HepG2 (cell line): Measurements from ENCODE around the gene P2RX6. TPM values are rescaled to one million over a fixed set of nuclear protein-coding genes. Genes with fewer than 3 reads are reported as not detected.

Experiments
- FOXO1 ChIP-seq: sonication (generic); formaldehyde crosslinking; IDR thresholded peaks from 2 replicates; pipeline ENCODE4 v1.4.0; 2020; ENCODE audit warnings: missing genetic modification reagents
- PPARG ChIP-seq: conservative IDR thresholded peaks from 2 replicates; pipeline ENCODE4 v1.6.1; 2016; ENCODE audit warnings: missing biosample characterization, missing genetic modification reagents
- SAP130 ChIP-seq: IDR thresholded peaks from 2 replicates; pipeline ENCODE4 v1.6.1; 2016; ENCODE audit warnings: low read depth
- SNRNP70 ChIP-seq: fragments of 200-400 bp; formaldehyde crosslinking; IDR thresholded peaks from 2 replicates; pipeline ENCODE4 v1.6.1; 2017; ENCODE audit warnings: mild to moderate bottlenecking, low read depth, low read length, moderate library complexity
- ZNF451 ChIP-seq: sonication (generic); formaldehyde crosslinking; IDR thresholded peaks from 2 replicates; pipeline ENCODE4 v1.5.0; 2020; ENCODE audit warnings: mild to moderate bottlenecking, missing genetic modification reagents
- ZNF543 ChIP-seq: sonication (generic); formaldehyde crosslinking; IDR thresholded peaks from 2 replicates; pipeline ENCODE4 v1.4.0; 2020; ENCODE audit warnings: mild to moderate bottlenecking, missing genetic modification reagents
- ZNF619 ChIP-seq: sonication (generic); formaldehyde crosslinking; IDR thresholded peaks from 2 replicates; pipeline ENCODE4 v1.4.0; 2020; ENCODE audit warnings: mild to moderate bottlenecking, missing genetic modification reagents
- polyA plus RNA-seq, 8 experiments: library from polyadenylated mRNA; depleted of rRNA in 3 of 8; stranded (reverse) in 7 of 8; unstranded in 1 of 8; fragments of >200 nt; fragmentation: Illumina TruSeq in 4 of 8; extraction: Trizol in 4 of 8; gene quantifications; 2 replicates each; pipeline versions ENCODE4 v1.2.1 to v1.2.3, GENCODE V29; 2011 to 2016; ENCODE audit warnings: low read depth in 4 of 8, missing spikeins in 1 of 8, mixed read lengths in 1 of 8; ENCODE audit not compliant: insufficient read depth in 1 of 8
- total RNA-seq, 5 experiments: library from RNA; depleted of rRNA; stranded (reverse); fragments of >200 nt; fragmentation: Illumina TruSeq; extraction: Trizol; gene quantifications; 2 replicates each; pipeline ENCODE4 v1.2.3, GENCODE V29; 2016; ENCODE audit warnings: low read depth in 1 of 5
- TF ChIP-seq, protein P1 (sequence below): sonication (generic); formaldehyde crosslinking; IDR thresholded peaks from 2 replicates; pipeline ENCODE4 v1.4.0; 2020; ENCODE audit warnings: missing genetic modification reagents, mild to moderate bottlenecking, borderline replicate concordance
- TF ChIP-seq, protein P2 (sequence below): sonication (generic); formaldehyde crosslinking; IDR thresholded peaks from 2 replicates; pipeline ENCODE4 v1.4.0; 2020; ENCODE audit warnings: missing genetic modification reagents, borderline replicate concordance
- TF ChIP-seq, protein P3 (sequence below): sonication (generic); formaldehyde crosslinking; IDR thresholded peaks from 2 replicates; pipeline ENCODE4 v1.8.0; 2023; ENCODE audit warnings: mild to moderate bottlenecking, missing genetic modification reagents
- TF ChIP-seq, protein P4 (sequence below): sonication (generic); formaldehyde crosslinking; IDR thresholded peaks from 2 replicates; pipeline ENCODE4 v1.5.0; 2020; ENCODE audit warnings: mild to moderate bottlenecking, missing genetic modification reagents, borderline replicate concordance
- TF ChIP-seq, protein P5 (sequence below): sonication (generic); formaldehyde crosslinking; conservative IDR thresholded peaks from 2 replicates; pipeline ENCODE4 v1.5.0; 2020; ENCODE audit warnings: missing genetic modification reagents
- TF ChIP-seq, protein P6 (sequence below): IDR thresholded peaks from 2 replicates; pipeline ENCODE4 v1.6.1; 2016
- TF ChIP-seq, protein P7 (sequence below): sonication (generic); formaldehyde crosslinking; IDR thresholded peaks from 2 replicates; pipeline ENCODE4 v1.8.0; 2022; ENCODE audit warnings: mild to moderate bottlenecking, missing genetic modification reagents, moderate library complexity

P2RX6 gene
- total and polyA plus RNA-seq, 2 of the 13 experiments (the other 11 are each of a cell fraction or from before 2014, with no cell fraction given): 0.04 to 0.12 TPM

DNA sequence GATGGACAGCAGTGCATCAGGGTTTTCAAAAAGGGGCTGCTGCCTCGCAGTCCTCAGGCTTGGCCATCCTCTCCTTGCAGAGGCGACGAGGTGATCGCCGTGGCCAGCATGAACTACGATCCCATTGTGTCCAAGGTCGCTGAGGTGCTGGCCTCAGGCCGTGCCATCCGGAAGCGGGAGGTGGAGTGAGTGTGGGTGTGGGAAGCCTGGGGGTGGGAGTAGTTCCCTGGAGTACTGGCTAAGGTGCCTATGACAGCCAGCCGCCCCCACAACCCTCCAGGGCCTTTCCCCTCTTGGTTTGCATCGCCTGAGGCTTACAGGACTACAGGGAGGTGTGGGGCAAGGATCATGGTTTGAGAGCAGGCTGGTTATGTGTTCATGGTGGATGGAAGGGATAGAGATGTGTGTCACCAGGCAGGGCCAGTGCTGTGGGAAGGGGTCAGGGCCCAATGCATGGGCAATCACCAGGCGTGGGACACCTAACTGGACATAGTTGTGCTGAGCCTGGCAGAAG, 35.0 kb upstream of the P2RX6 start (continued):
- TF ChIP-seq, protein P1, sequence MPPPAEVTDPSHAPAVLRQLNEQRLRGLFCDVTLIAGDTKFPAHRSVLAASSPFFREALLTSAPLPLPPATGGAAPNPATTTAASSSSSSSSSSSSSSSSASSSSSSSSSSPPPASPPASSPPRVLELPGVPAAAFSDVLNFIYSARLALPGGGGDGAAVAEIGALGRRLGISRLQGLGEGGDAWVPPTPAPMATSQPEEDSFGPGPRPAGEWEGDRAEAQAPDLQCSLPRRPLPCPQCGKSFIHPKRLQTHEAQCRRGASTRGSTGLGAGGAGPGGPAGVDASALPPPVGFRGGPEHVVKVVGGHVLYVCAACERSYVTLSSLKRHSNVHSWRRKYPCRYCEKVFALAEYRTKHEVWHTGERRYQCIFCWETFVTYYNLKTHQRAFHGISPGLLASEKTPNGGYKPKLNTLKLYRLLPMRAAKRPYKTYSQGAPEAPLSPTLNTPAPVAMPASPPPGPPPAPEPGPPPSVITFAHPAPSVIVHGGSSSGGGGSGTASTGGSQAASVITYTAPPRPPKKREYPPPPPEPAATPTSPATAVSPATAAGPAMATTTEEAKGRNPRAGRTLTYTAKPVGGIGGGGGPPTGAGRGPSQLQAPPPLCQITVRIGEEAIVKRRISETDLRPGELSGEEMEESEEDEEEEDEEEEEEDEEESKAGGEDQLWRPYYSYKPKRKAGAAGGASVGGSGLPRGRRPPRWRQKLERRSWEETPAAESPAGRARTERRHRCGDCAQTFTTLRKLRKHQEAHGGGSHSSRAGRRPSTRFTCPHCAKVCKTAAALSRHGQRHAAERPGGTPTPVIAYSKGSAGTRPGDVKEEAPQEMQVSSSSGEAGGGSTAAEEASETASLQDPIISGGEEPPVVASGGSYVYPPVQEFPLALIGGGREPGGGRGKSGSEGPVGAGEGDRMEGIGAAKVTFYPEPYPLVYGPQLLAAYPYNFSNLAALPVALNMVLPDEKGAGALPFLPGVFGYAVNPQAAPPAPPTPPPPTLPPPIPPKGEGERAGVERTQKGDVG (CRISPR knock-in tag): peak; percentile 74; the same call in 1 of the 2 replicates
- TF ChIP-seq ZNF619 (CRISPR knock-in tag): peak; percentile 24; the same call in 1 of the 2 replicates
- TF ChIP-seq, protein P2, sequence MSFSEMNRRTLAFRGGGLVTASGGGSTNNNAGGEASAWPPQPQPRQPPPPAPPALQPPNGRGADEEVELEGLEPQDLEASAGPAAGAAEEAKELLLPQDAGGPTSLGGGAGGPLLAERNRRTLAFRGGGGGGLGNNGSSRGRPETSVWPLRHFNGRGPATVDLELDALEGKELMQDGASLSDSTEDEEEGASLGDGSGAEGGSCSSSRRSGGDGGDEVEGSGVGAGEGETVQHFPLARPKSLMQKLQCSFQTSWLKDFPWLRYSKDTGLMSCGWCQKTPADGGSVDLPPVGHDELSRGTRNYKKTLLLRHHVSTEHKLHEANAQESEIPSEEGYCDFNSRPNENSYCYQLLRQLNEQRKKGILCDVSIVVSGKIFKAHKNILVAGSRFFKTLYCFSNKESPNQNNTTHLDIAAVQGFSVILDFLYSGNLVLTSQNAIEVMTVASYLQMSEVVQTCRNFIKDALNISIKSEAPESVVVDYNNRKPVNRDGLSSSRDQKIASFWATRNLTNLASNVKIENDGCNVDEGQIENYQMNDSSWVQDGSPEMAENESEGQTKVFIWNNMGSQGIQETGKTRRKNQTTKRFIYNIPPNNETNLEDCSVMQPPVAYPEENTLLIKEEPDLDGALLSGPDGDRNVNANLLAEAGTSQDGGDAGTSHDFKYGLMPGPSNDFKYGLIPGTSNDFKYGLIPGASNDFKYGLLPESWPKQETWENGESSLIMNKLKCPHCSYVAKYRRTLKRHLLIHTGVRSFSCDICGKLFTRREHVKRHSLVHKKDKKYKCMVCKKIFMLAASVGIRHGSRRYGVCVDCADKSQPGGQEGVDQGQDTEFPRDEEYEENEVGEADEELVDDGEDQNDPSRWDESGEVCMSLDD (CRISPR knock-in tag): no peak
- TF ChIP-seq, protein P3, sequence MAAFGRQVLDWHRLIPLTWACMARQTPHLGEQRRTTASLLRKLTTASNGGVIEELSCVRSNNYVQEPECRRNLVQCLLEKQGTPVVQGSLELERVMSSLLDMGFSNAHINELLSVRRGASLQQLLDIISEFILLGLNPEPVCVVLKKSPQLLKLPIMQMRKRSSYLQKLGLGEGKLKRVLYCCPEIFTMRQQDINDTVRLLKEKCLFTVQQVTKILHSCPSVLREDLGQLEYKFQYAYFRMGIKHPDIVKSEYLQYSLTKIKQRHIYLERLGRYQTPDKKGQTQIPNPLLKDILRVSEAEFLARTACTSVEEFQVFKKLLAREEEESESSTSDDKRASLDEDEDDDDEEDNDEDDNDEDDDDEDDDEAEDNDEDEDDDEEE: no peak; the same call in 1 of the 2 replicates
- TF ChIP-seq, protein P4, sequence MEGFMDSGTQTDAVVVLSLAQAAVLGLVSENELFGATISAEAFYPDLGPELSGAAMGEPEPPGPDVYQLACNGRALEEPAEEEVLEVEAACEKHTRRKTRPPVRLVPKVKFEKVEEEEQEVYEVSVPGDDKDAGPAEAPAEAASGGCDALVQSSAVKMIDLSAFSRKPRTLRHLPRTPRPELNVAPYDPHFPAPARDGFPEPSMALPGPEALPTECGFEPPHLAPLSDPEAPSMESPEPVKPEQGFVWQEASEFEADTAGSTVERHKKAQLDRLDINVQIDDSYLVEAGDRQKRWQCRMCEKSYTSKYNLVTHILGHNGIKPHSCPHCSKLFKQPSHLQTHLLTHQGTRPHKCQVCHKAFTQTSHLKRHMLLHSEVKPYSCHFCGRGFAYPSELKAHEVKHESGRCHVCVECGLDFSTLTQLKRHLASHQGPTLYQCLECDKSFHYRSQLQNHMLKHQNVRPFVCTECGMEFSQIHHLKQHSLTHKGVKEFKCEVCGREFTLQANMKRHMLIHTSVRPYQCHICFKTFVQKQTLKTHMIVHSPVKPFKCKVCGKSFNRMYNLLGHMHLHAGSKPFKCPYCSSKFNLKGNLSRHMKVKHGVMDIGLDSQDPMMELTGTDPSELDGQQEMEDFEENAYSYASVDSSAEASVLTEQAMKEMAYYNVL (CRISPR knock-in tag): no peak
- TF ChIP-seq PPARG (CRISPR knock-in tag): peak; percentile 56; the same call in 1 of the 2 replicates
- TF ChIP-seq, protein P5, sequence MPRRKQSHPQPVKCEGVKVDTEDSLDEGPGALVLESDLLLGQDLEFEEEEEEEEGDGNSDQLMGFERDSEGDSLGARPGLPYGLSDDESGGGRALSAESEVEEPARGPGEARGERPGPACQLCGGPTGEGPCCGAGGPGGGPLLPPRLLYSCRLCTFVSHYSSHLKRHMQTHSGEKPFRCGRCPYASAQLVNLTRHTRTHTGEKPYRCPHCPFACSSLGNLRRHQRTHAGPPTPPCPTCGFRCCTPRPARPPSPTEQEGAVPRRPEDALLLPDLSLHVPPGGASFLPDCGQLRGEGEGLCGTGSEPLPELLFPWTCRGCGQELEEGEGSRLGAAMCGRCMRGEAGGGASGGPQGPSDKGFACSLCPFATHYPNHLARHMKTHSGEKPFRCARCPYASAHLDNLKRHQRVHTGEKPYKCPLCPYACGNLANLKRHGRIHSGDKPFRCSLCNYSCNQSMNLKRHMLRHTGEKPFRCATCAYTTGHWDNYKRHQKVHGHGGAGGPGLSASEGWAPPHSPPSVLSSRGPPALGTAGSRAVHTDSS (CRISPR knock-in tag): no peak
- TF ChIP-seq, protein P6, sequence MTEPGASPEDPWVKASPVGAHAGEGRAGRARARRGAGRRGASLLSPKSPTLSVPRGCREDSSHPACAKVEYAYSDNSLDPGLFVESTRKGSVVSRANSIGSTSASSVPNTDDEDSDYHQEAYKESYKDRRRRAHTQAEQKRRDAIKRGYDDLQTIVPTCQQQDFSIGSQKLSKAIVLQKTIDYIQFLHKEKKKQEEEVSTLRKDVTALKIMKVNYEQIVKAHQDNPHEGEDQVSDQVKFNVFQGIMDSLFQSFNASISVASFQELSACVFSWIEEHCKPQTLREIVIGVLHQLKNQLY: peak; percentile 31; the same call in 1 of the 2 replicates
- TF ChIP-seq, protein P7, sequence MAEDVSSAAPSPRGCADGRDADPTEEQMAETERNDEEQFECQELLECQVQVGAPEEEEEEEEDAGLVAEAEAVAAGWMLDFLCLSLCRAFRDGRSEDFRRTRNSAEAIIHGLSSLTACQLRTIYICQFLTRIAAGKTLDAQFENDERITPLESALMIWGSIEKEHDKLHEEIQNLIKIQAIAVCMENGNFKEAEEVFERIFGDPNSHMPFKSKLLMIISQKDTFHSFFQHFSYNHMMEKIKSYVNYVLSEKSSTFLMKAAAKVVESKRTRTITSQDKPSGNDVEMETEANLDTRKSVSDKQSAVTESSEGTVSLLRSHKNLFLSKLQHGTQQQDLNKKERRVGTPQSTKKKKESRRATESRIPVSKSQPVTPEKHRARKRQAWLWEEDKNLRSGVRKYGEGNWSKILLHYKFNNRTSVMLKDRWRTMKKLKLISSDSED (CRISPR knock-in tag): no peak
- 0 out of 2 replicates have a peak, but pooled peaks have one; percentile 38 for TF ChIP-seq ZNF451 (CRISPR knock-in tag)
- TF ChIP-seq FOXO1: no peak; the same call in 1 of the 2 replicates
- TF ChIP-seq SAP130 (CRISPR knock-in tag): peak; percentile 79
- no peak for TF ChIP-seq SNRNP70
- TF ChIP-seq ZNF543 (CRISPR knock-in tag): no peak
